Lower lobe of right lung (tissue), 2 donors: Measurements from ENCODE around the gene MBLAC1. TPM values are rescaled to one million over a fixed set of nuclear protein-coding genes. Genes with fewer than 3 reads are reported as not detected.

Experiments
- ATAC-seq, 2 donors: fragments of 200-7000 bp; cut with Tn5 transposase; one replicate each; pipeline ENCODE4 v1.9.1; 2020 to 2022; ENCODE audit warnings: mild to moderate bottlenecking in 2 of 2, moderate library complexity in 2 of 2
- DNase-seq: peaks from one replicate; pipeline ENCODE4 v3.0.0-alpha.2; 2020
- H3K27ac ChIP-seq: fragments of 200-600 bp; one replicate; pipeline ENCODE4 v1.8.0; 2022
- H3K27me3 ChIP-seq: fragments of 200-600 bp; one replicate; pipeline ENCODE4 v1.8.0; 2022; ENCODE audit warnings: low read depth
- H3K36me3 ChIP-seq: fragments of 200-600 bp; one replicate; pipeline ENCODE4 v1.8.0; 2022; ENCODE audit warnings: mild to moderate bottlenecking
- H3K4me1 ChIP-seq: fragments of 200-600 bp; one replicate; pipeline ENCODE4 v1.8.0; 2022
- H3K4me3 ChIP-seq: fragments of 200-600 bp; one replicate; pipeline ENCODE4 v1.8.0; 2022; ENCODE audit warnings: mild to moderate bottlenecking
- H3K9me3 ChIP-seq: fragments of 200-600 bp; one replicate; pipeline ENCODE4 v1.8.0; 2022
- CTCF ChIP-seq: fragments of 200-600 bp; IDR thresholded peaks from one replicate; pipeline ENCODE4 v1.8.0; 2022; ENCODE audit warnings: antibody characterized with exemption, mild to moderate bottlenecking
- intact Hi-C: fragments of 100-400 bp; cut with DNase I; formaldehyde crosslinking; loops from one replicate; pipeline ENCODE4 v1.11.0; 2022
- total RNA-seq: library from RNA; stranded (reverse); fragmentation: NEBNext Ultra II Directional; extraction: Animal tissue kit (Norgen Biotek cat#: 25700); gene quantifications from one replicate; pipeline ENCODE4 v1.2.1, GENCODE V29; 2021
- donor health status: DM: no; HTN: yes; CAD: no; lungs with severe emphysema.

The MBLAC1 gene
- total RNA-seq, 1 donor from 2014 or later = 2.7 TPM

DNA sequence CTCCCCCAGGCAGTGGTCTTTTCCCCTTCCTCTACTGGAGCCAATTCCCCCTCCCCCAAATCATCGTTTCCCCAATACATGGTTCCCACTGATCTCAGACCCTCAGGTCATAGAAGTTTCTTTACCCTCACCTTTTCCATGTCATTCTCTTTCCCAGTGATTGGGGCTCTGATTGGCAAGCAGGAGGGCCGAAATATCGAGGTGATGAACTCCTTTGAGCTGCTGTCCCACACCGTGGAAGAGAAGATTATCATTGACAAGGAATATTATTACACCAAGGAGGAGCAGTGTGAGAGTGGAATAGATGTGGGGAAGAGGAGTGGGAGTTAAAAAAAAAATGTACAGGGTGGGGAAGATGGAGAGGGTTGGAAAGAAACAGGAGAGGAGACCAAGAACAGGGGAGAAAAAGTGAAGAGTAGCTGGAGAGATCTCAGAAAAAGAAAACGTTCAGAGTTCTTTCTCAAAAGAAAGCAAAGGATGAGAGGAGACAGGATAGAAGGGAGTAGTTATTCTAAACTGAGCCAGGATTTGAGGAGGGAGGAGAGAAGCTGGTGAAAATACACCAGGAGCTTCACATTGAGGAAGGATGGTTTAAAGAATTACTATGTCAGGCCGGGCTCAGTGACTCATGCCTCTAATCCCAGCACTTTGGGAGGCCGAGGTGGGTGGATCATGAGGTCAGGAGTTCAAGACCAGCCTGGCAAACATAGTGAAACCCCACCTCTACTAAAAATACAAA lies 37.1 kb upstream of the MBLAC1 start:
- ATAC-seq (no peak), DNase-seq (no peak)
- Histone ChIP-seq H3K27ac (peak overlapping the region; percentile 84), H3K36me3 (peaks cover 43% of the 10 kb centered on the region), H3K4me3 (peak overlapping the region; percentile 89), H3K9me3 (no peaks in the 10 kb centered on the region), H3K27me3 (no peaks in the 10 kb centered on the region), H3K4me1 (peaks cover 25% of the 10 kb centered on the region)
- intact Hi-C loops = no loop called here
- TF ChIP-seq CTCF = no peak

DNA sequence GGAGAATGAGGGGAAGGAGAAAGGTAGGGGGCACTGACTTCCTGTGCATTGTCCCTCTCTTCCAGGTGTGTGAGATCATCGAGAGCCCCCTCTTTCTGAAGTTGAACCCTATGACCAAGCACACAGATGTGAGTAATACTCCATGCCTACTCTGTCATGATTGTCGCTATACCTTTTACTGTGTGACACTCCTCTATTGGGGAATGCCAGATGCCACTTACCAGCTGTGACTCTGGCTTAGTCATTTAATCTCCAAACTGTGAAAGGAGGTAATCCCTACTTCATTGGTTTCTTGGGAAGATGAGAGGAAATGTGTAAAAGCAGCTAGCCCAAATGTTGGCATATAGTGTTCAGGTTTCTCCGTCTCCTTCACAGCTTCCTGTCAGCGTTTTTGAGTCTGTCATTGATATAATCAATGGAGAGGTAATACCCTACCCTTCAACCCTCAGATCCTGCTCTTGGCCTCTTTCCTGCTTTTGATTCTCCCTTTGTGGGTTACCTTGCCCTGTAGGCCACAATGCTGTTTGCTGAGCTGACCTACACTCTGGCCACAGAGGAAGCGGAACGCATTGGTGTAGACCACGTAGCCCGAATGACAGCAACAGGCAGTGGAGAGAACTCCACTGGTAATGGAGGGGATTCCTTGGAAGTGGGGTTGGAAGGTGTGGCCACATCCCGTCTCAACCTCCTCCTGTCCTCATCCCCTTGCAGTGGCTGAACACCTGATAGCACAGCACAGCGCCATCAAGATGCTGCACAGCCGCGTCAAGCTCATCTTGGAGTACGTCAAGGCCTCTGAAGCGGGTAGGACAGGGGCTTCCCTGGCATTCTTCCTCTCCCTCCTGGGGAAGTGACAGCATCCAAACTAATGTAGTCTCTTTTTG lies 36.0 kb upstream of the MBLAC1 start:
- intact Hi-C loops = no loop called here
- H3K36me3 ChIP-seq = peaks cover 54% of the 10 kb centered on the region
- ATAC-seq (no peak), DNase-seq (no peak)
- no peak for TF ChIP-seq CTCF
- H3K4me3 ChIP-seq = no peak overlapping the region
- no peaks in the 10 kb centered on the region for H3K9me3 ChIP-seq
- peaks cover 25% of the 10 kb centered on the region for H3K4me1 ChIP-seq
- no peak overlapping the region for H3K27ac ChIP-seq
- no peaks in the 10 kb centered on the region for H3K27me3 ChIP-seq

DNA sequence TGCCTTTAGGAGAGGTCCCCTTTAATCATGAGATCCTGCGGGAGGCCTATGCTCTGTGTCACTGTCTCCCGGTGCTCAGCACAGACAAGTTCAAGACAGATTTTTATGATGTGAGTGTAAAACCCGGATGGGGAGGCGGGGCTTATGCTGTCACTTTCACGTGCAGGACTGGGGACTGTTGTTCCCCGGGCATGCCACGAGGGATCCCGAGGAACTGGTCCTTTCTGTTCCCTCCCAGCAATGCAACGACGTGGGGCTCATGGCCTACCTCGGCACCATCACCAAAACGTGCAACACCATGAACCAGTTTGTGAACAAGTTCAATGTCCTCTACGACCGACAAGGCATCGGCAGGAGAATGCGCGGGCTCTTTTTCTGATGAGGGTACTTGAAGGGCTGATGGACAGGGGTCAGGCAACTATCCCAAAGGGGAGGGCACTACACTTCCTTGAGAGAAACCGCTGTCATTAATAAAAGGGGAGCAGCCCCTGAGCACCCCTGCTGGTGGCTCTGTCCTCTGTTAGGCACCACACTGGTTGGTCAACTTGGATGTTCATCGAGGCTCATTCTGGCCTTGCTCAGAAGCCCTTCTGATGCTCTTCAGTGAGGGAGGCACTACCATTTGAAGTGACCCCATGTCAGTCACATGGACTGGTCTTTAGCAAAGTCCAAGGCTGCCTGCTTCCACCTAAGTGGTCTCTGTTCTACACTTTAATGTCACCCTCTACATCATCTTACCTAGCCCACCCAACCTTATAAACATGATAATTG lies 35.2 kb upstream of the MBLAC1 start:
- no peaks in the 10 kb centered on the region for H3K9me3 ChIP-seq
- no peak overlapping the region for H3K4me3 ChIP-seq
- peaks cover 25% of the 10 kb centered on the region for H3K4me1 ChIP-seq
- DNase-seq = no peak
- no peak overlapping the region for H3K27ac ChIP-seq
- intact Hi-C loops = no loop called here
- peaks cover 63% of the 10 kb centered on the region for H3K36me3 ChIP-seq
- no peaks in the 10 kb centered on the region for H3K27me3 ChIP-seq
- TF ChIP-seq CTCF = no peak
- no peak for ATAC-seq

GRCh38 chr7:100093054-100093453 lies 33.7 kb upstream of the MBLAC1 start:
- intact Hi-C loops = no loop called here
- H3K27ac ChIP-seq = no peak overlapping the region
- no peak overlapping the region for H3K4me3 ChIP-seq

More at GRCh38 chr7:100093054-100093453, 33.7 kb upstream of the MBLAC1 start:
- no peak for TF ChIP-seq CTCF
- no peaks in the 10 kb centered on the region for H3K9me3 ChIP-seq
- H3K27me3 ChIP-seq = no peaks in the 10 kb centered on the region
- H3K36me3 ChIP-seq = peaks cover 77% of the 10 kb centered on the region
- DNase-seq = no peak
- no peak for ATAC-seq
- peaks cover 24% of the 10 kb centered on the region for H3K4me1 ChIP-seq
